Measurements from ENCODE around the gene ZNF382.

The ZNF382 gene

GRCh38 chr19:36605877-36606478, 865 bp downstream of the ZNF382 start:
- Histone ChIP-seq H3K9ac (ENCODE audit: low read length) (no peak overlapping the region), H3K4me3 (ENCODE audit: low read length) (peak overlapping the region; percentile 93), H3K27me3 (replicated peaks; ENCODE audit: control insufficient read depth, insufficient read depth, low read length) (no peaks in the 10 kb centered on the region), H3K36me3 (ENCODE audit: control insufficient read depth, insufficient read depth, low read length, severe bottlenecking) (peaks cover 12% of the 10 kb centered on the region), H3K4me1 (ENCODE audit: control insufficient read depth, insufficient read depth, low read length) (peaks cover 2% of the 10 kb centered on the region), H3K9me3 (ENCODE audit: control insufficient read depth, low read length) (peaks cover 23% of the 10 kb centered on the region)
- no peak for DNase-seq (ENCODE audit: low read depth)

- Histone ChIP-seq H3K9ac (ENCODE audit: low read length) (no peak overlapping the region), H3K36me3 (ENCODE audit: control insufficient read depth, insufficient read depth, low read length, severe bottlenecking) (peaks cover 19% of the 10 kb centered on the region), H3K4me1 (ENCODE audit: control insufficient read depth, insufficient read depth, low read length) (no peaks in the 10 kb centered on the region), H3K9me3 (ENCODE audit: control insufficient read depth, low read length) (peaks cover 93% of the 10 kb centered on the region), H3K27me3 (replicated peaks; ENCODE audit: control insufficient read depth, insufficient read depth, low read length) (no peaks in the 10 kb centered on the region), H3K4me3 (ENCODE audit: low read length) (peak overlapping the region; percentile 35)
- no peak for DNase-seq (ENCODE audit: low read depth)
These were observed 21.9 kb downstream of the ZNF382 start for GRCh38 chr19:36627057-36627456.

- no peak overlapping the region for H3K9ac ChIP-seq (ENCODE audit: low read length)
- H3K4me3 ChIP-seq (ENCODE audit: low read length) = peak overlapping the region; percentile 62
- no peak for DNase-seq (ENCODE audit: low read depth)
- H3K36me3 ChIP-seq (ENCODE audit: control insufficient read depth, insufficient read depth, low read length, severe bottlenecking) = peaks cover 30% of the 10 kb centered on the region
- H3K9me3 ChIP-seq (ENCODE audit: control insufficient read depth, low read length) = peaks cover 98% of the 10 kb centered on the region
- H3K27me3 ChIP-seq (replicated peaks; ENCODE audit: control insufficient read depth, insufficient read depth, low read length) = no peaks in the 10 kb centered on the region
- H3K4me1 ChIP-seq (ENCODE audit: control insufficient read depth, insufficient read depth, low read length) = no peaks in the 10 kb centered on the region
These were observed 30.2 kb downstream of the ZNF382 start for GRCh38 chr19:36635342-36635741.

- Histone ChIP-seq H3K9ac (ENCODE audit: low read length) (no peak overlapping the region), H3K36me3 (ENCODE audit: control insufficient read depth, insufficient read depth, low read length, severe bottlenecking) (peaks cover 58% of the 10 kb centered on the region), H3K9me3 (ENCODE audit: control insufficient read depth, low read length) (peaks cover 99% of the 10 kb centered on the region), H3K27me3 (replicated peaks; ENCODE audit: control insufficient read depth, insufficient read depth, low read length) (no peaks in the 10 kb centered on the region), H3K4me3 (ENCODE audit: low read length) (peak overlapping the region; percentile 57), H3K4me1 (ENCODE audit: control insufficient read depth, insufficient read depth, low read length) (no peaks in the 10 kb centered on the region)
- DNase-seq (ENCODE audit: low read depth) = no peak
These were observed 33.9 kb downstream of the ZNF382 start for GRCh38 chr19:36638862-36639510.

GRCh38 chr19:36646746-36647145, 41.6 kb downstream of the ZNF382 start:
- no peaks in the 10 kb centered on the region for H3K4me1 ChIP-seq (ENCODE audit: control insufficient read depth, insufficient read depth, low read length)
- peaks cover 89% of the 10 kb centered on the region for H3K36me3 ChIP-seq (ENCODE audit: control insufficient read depth, insufficient read depth, low read length, severe bottlenecking)
- H3K4me3 ChIP-seq (ENCODE audit: low read length) = peak overlapping the region; percentile 69

GRCh38 chr19:36652958-36653357, 47.8 kb downstream of the ZNF382 start:
- Histone ChIP-seq H3K36me3 (ENCODE audit: control insufficient read depth, insufficient read depth, low read length, severe bottlenecking) (peaks cover 87% of the 10 kb centered on the region), H3K4me1 (ENCODE audit: control insufficient read depth, insufficient read depth, low read length) (no peaks in the 10 kb centered on the region), H3K9ac (ENCODE audit: low read length) (no peak overlapping the region), H3K27me3 (replicated peaks; ENCODE audit: control insufficient read depth, insufficient read depth, low read length) (no peaks in the 10 kb centered on the region), H3K4me3 (ENCODE audit: low read length) (peak overlapping the region; percentile 49), H3K9me3 (ENCODE audit: control insufficient read depth, low read length) (peaks cover 95% of the 10 kb centered on the region)
- DNase-seq (ENCODE audit: low read depth) = no peak

More at GRCh38 chr19:36646746-36647145, 41.6 kb downstream of the ZNF382 start:
- H3K9ac ChIP-seq (ENCODE audit: low read length) = no peak overlapping the region
- peaks cover 99% of the 10 kb centered on the region for H3K9me3 ChIP-seq (ENCODE audit: control insufficient read depth, low read length)
- DNase-seq (ENCODE audit: low read depth) = no peak
- no peaks in the 10 kb centered on the region for H3K27me3 ChIP-seq (replicated peaks; ENCODE audit: control insufficient read depth, insufficient read depth, low read length)

GRCh38 chr19:36665832-36666231, 60.7 kb downstream of the ZNF382 start:
- H3K4me3 ChIP-seq (ENCODE audit: low read length) = peak overlapping the region; percentile 99

GRCh38 chr19:36668646-36669045, 63.5 kb downstream of the ZNF382 start:
- H3K4me3 ChIP-seq (ENCODE audit: low read length) = no peak overlapping the region
- H3K9me3 ChIP-seq (ENCODE audit: control insufficient read depth, low read length) = peaks cover 6% of the 10 kb centered on the region
- no peak for DNase-seq (ENCODE audit: low read depth)
- no peak overlapping the region for H3K9ac ChIP-seq (ENCODE audit: low read length)
- H3K4me1 ChIP-seq (ENCODE audit: control insufficient read depth, insufficient read depth, low read length) = peaks cover 6% of the 10 kb centered on the region
- no peaks in the 10 kb centered on the region for H3K27me3 ChIP-seq (replicated peaks; ENCODE audit: control insufficient read depth, insufficient read depth, low read length)
- H3K36me3 ChIP-seq (ENCODE audit: control insufficient read depth, insufficient read depth, low read length, severe bottlenecking) = peaks cover 12% of the 10 kb centered on the region

More at GRCh38 chr19:36665832-36666231, 60.7 kb downstream of the ZNF382 start:
- H3K9me3 ChIP-seq (ENCODE audit: control insufficient read depth, low read length) = peaks cover 24% of the 10 kb centered on the region
- H3K27me3 ChIP-seq (replicated peaks; ENCODE audit: control insufficient read depth, insufficient read depth, low read length) = no peaks in the 10 kb centered on the region
- H3K4me1 ChIP-seq (ENCODE audit: control insufficient read depth, insufficient read depth, low read length) = peaks cover 6% of the 10 kb centered on the region
- H3K36me3 ChIP-seq (ENCODE audit: control insufficient read depth, insufficient read depth, low read length, severe bottlenecking) = peaks cover 36% of the 10 kb centered on the region
- H3K9ac ChIP-seq (ENCODE audit: low read length) = peak overlapping the region; percentile 96
- no peak for DNase-seq (ENCODE audit: low read depth)

- Histone ChIP-seq H3K27me3 (replicated peaks; ENCODE audit: control insufficient read depth, insufficient read depth, low read length) (no peaks in the 10 kb centered on the region), H3K9me3 (ENCODE audit: control insufficient read depth, low read length) (peaks cover 3% of the 10 kb centered on the region), H3K9ac (ENCODE audit: low read length) (no peak overlapping the region), H3K4me1 (ENCODE audit: control insufficient read depth, insufficient read depth, low read length) (no peaks in the 10 kb centered on the region), H3K4me3 (ENCODE audit: low read length) (no peak overlapping the region), H3K36me3 (ENCODE audit: control insufficient read depth, insufficient read depth, low read length, severe bottlenecking) (no peaks in the 10 kb centered on the region)
- no peak for DNase-seq (ENCODE audit: low read depth)
These were observed 67.3 kb downstream of the ZNF382 start for GRCh38 chr19:36672368-36672767.

- DNase-seq (ENCODE audit: low read depth) = no peak
- Histone ChIP-seq H3K4me3 (ENCODE audit: low read length) (no peak overlapping the region), H3K9me3 (ENCODE audit: control insufficient read depth, low read length) (peaks cover 3% of the 10 kb centered on the region), H3K9ac (ENCODE audit: low read length) (no peak overlapping the region), H3K27me3 (replicated peaks; ENCODE audit: control insufficient read depth, insufficient read depth, low read length) (no peaks in the 10 kb centered on the region), H3K36me3 (ENCODE audit: control insufficient read depth, insufficient read depth, low read length, severe bottlenecking) (peaks cover 10% of the 10 kb centered on the region), H3K4me1 (ENCODE audit: control insufficient read depth, insufficient read depth, low read length) (no peaks in the 10 kb centered on the region)
These were observed 69.1 kb downstream of the ZNF382 start for GRCh38 chr19:36674201-36674600.

- DNase-seq (ENCODE audit: low read depth) = no peak
- H3K9me3 ChIP-seq (ENCODE audit: control insufficient read depth, low read length) = no peaks in the 10 kb centered on the region
- H3K9ac ChIP-seq (ENCODE audit: low read length) = no peak overlapping the region
- no peaks in the 10 kb centered on the region for H3K4me1 ChIP-seq (ENCODE audit: control insufficient read depth, insufficient read depth, low read length)
- H3K27me3 ChIP-seq (replicated peaks; ENCODE audit: control insufficient read depth, insufficient read depth, low read length) = no peaks in the 10 kb centered on the region
- H3K4me3 ChIP-seq (ENCODE audit: low read length) = no peak overlapping the region
- peaks cover 17% of the 10 kb centered on the region for H3K36me3 ChIP-seq (ENCODE audit: control insufficient read depth, insufficient read depth, low read length, severe bottlenecking)
These were observed 74.3 kb downstream of the ZNF382 start for GRCh38 chr19:36679455-36679854.

Data from adipocyte (in vitro differentiated cells).